Breast epithelium (tissue), 3 donors: Measurements from ENCODE around the gene KCNQ5.

ENCODE experiments used
- POLR2A ChIP-seq: fragments of 450-650 bp; IDR thresholded peaks from one replicate; pipeline ENCODE4 v1.6.1; 2016; ENCODE audit warnings: antibody characterized with exemption, mild to moderate bottlenecking, moderate library complexity
- POLR2AphosphoS5 ChIP-seq, 3 donors: sonication (generic); formaldehyde crosslinking; IDR thresholded peaks; one replicate each; pipeline ENCODE4 v1.6.1; 2017; ENCODE audit warnings: antibody characterized with exemption in 3 of 3
- TF ChIP-seq, protein P1 (sequence below), 3 donors: fragments of 450-650 bp; IDR thresholded peaks; one replicate each; pipeline ENCODE4 v1.5.1; 2016 to 2017; ENCODE audit warnings: antibody characterized with exemption in 3 of 3, mild to moderate bottlenecking in 3 of 3, moderate library complexity in 3 of 3

DNA sequence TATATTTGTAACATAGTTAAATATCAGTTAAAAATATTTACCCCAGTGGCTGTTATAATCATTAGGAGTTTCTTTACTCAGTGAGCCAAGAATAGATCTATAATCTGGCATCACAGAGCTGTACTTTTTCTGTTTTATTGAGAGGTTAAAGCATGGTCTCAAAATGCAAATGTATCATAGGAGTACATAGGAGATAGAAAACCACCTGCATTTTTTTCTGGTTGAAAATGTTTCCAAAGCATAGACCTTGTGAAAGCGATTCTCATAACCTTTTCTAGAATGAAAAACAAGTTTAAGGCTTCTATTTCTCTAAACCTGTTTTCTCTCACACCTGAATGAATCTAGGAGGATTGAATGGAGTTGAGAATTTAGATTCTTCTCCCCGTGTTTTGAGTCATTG, 14.4 kb downstream of the KCNQ5 start:
- TF ChIP-seq, protein P1, sequence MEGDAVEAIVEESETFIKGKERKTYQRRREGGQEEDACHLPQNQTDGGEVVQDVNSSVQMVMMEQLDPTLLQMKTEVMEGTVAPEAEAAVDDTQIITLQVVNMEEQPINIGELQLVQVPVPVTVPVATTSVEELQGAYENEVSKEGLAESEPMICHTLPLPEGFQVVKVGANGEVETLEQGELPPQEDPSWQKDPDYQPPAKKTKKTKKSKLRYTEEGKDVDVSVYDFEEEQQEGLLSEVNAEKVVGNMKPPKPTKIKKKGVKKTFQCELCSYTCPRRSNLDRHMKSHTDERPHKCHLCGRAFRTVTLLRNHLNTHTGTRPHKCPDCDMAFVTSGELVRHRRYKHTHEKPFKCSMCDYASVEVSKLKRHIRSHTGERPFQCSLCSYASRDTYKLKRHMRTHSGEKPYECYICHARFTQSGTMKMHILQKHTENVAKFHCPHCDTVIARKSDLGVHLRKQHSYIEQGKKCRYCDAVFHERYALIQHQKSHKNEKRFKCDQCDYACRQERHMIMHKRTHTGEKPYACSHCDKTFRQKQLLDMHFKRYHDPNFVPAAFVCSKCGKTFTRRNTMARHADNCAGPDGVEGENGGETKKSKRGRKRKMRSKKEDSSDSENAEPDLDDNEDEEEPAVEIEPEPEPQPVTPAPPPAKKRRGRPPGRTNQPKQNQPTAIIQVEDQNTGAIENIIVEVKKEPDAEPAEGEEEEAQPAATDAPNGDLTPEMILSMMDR (IDR thresholded peaks at IDR 0.05), result no peak
- TF ChIP-seq POLR2A (no peak), POLR2AphosphoS5 (IDR thresholded peaks at IDR 0.05) (no peak)
